NCI-H2107 treated with DMSO at 0.1 percent for 48 hours (cell line): Measurements from ENCODE around the gene TCF7L2.

Experiments
- DNase-seq: peaks from one replicate; lab custom pipeline; 2025; ENCODE audit not compliant: unreplicated experiment; lab: John Stamatoyannopoulos, UW

TCF7L2 gene

DNA sequence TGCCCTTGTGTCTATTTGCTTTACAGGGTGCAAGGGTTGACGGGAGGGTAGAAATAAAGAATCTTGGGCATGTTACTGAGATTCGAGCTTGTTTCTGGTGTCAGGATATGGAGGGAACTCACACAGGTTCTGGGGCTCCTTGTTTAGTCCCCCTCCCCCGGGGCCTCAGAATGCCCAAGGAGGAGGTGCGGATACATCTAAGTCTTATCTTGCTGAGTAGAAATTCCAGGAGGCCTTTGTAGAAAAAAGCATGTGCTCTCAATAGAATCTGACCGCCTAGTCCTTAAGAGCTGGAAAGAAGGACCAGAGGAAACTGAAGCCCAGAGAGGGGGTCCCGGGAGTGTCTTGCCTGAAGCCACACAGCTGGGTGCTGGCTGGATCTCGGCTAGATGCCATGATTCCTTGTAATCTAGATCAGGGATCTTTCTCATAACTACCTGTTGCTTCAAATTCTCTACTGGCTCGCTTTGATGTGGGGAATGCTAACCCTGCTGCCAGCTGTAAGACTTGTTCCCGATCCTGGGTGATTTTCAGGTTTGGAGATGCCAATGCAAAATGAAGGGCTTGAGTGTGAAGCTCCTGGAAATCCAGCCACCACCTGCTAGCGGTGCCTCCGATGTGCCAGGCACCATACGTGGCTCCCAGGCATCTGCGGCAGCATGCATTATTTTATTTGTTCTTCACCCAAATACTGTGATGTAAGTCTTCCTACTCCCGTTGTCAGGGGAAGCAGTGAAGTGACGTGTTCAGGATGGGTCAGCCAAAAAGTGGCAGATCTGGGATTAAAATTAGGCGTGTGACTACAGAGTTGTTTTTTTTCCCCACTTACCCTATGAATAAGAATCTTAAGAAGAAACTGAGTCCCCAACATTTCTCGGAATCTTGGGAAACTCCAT lies 226.0 kb downstream of the TCF7L2 start:
- no peak for DNase-seq

DNA sequence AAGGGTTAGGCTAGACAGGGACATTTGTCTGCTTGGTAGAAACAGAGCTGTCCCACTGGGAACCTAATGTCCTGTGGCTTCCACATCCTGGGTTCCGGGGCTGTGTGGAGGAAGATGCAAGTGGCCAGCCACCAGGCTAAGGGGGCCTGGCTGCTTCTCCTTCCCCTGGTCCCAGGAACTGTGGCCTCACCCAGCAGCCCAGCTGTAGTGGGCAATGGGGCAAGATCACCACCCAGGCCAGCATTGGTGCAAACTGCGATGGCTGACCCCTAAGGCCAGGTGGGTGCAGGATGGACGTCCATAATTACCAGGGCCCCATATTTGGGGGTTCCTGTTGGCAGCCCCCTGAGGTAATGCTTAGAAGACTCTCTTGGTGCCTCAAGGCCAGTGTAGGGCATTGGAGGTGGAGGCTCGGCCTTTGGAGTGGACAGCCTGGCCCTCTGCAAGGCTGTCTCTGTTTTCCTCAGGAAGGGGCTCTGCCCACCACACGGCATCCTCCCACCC lies 226.7 kb downstream of the TCF7L2 start:
- DNase-seq, result no peak

DNA sequence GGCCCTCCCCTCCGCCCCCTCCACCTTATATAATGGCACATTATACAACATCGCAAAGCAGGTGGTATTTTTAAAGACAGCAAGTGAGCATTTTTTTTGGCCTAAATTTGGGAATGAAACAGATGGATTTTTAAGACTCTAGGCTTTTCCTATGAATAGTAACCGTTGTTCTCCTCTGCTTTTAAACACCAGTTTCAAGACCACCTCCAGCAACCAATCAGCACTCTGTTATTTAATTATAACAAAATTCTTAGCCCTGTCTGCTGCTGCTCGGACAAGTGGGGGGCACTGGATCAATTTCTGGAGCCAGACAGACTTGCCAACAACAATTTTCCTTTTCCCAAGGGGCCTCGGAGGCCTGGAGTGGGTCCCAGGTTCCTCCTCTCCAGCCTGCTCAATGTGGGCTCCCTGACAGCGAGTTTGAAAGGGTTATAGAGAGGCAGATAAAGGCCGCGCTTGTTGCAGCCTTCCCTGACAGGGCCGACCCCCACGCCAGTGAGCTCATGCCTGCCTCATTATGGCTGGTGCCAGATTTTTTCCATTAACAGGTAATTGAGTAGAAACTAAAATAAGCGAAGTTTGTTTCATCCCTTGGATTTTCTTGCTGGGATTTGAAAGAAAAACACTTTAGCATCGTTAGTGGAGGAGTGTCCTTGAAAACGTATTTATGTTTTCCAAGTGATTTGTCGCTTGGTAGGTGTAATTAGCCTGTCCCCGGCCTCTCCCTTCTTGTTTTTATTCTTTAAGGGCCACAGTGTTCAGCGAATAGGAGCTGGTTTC lies 227.3 kb downstream of the TCF7L2 start:
- DNase-seq, result no peak

DNA sequence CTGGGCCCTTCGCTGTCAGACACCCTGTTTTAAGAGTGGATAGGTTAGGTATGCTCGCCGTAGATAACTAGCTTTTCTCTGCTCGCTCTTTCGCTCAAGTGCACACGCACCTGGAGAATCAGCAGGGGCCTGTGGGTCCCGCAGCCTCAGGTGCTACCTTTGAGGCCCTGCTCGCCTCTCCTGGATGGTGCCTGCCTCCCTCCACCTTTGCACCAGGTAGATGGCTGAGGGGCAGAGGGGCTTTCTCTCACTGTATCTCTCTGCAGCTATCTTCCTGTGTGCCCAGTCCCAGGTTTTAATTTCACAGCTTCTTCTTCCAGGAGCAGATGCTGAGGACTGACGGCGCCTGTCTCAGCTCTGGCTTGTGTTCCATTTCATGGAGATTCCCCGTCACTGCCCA lies 227.9 kb downstream of the TCF7L2 start:
- no peak for DNase-seq

DNA sequence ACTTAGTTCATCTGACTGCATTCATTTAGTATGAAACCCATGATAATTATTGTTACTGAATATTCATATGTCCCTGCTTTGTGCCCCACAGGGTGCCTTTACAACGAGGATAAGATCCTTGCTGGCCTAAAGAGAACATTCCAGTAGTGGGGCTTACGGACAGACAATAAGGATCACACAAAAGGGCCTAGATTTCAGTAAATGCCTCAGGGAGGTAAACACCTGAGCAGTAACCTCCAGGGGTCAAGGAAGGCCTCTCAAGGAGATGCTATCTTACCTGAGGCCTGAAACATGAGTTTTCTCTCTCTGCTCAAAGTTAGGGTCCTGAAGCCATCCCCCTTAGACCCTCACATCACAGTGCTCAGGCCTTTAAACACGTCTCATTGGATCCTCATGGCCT lies 228.7 kb downstream of the TCF7L2 start:
- DNase-seq, result no peak

DNA sequence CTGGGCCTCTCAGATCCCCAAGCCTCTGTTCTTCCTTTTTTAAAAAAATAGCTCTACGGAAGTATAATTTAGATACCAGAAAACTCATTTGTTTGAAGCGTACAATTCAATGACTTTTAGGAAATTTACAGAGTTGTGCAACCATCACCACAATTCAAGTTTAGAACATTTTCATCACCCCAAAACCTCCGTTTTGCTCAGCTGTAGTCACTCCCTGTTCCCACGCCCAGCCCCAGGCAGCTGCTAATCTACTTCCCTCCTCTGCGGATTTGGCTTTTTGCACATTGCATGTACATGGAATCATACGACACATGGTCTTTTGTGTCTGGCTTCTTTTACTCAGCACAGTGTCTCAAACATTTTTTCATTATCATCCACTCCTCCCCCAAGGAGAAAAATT lies 229.2 kb downstream of the TCF7L2 start:
- no peak for DNase-seq

DNA sequence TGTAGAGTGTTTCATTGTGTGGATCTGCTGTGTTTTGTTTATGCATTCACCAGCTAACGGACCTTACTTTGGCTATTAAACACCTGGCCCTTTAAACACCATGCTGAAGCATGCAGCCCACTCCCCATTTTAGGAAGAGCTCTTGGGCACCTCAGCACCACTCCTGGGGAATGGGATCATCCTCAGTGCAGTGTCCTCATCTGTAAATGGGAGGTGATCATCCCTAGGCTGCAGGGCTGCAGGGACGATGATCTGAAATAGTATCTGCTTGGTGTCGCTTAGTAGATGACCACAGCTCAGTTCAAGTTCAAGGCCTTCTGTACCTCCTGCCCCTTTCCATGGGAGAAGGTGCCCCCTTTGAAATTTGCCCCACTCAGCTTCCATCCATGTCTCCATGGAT lies 229.9 kb downstream of the TCF7L2 start:
- DNase-seq, result no peak

DNA sequence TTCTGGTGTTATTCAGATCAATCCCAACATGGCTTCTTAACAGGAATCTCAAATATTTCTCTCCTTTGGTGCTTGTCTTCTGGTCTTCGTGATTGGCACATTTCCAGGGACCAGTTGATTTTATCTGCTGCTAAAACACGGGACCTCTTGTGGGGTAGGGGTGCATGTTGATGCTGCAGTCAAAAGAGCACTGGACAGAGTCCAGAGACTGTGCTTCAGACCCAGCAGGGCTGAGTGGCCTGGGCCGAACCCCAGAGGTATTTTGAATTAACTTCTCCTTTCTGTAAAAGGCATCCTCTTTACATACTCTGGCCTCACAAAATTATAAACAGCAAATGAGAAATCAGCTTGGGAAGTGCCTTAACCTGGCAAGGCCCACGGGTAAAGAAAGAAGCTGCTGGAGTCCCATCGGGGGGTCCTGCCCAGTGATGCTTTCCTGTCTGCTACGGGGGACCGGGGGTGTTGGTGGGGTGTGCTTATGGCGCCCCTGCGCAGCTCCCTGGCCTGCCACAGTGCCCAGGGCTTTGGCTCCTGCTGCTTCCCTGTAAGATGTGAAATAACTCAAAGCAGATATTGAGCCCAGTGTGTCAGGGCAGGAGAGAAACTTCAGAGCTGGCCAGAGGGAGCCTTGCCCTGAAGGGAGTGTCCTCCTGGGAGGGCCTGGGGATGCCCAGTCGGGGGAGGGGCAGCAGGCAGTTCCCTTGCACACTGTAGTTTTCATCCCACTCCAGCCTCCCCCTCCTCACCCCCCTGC lies 230.5 kb downstream of the TCF7L2 start:
- DNase-seq, result no peak

DNA sequence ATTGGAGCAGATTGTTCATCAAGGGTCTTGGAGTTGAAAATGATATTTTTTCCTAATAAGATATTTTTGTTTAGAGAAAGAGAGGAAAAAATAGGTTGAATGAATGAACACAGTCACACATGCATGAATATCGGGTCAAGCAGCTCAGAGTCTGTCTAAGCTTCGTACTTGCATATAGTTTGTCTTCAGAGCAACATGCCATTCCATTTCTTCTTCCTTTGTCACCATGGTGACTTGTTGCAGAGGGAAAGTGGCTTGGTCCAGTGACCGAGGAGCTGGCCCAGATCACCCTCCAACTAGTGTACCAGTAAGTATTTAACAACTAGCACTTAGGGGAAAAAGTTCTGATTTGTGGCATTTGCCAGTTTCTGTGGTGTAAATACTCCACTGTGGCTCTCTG lies 232.1 kb downstream of the TCF7L2 start:
- no peak for DNase-seq

DNA sequence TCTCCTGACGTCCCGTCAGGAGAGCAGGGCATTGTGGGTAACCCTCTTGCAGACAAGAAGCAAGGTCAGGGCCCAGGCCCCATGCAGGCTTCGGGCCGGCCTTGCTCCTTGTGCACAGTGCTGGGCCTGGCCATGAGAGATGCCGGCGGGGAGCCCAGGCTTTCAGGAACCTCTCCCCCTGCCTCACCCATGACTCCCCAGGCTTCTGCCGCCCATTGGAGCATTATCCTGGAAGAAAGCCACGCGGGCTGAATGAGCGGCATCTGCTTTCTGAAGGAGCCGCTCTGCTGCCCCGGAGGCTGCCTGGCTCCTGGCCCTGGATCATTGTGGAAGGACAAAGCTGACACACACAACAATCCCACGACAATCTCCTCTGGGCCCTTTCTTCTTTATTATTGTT lies 233.5 kb downstream of the TCF7L2 start:
- no peak for DNase-seq

DNA sequence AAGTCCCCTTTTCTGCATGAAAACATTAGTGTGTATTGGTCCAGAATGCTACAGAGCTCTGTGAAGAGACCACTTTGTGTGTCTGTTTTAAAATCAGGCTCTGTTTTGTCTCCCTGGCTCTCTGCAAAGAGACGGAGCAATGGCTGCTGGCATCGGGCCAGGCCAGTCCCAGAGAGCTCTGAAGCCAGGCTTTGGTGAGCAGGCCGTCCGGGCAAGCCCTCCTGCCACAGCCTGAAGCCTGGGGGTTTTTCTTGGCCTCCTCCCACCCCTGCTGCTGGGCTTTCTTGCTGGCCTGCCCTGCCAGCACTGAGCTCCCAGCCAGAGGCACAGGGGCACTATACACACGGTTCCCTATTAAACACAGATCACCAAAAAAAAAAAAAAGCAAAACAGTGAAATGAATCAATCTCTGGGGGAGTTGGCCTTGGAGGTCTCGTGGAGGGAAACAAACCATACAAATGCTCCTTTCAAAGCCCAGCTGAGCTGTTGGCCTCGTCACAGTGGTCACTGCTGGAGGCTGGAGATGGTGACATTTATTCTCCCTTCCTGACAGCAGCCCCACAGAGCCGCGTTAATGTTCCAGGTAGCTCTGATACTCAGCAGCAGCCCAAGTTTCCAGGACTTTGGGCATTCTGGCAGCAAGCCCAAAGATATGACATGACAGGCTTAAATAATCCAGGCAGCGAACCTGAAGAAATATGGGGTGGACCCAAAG lies 237.2 kb downstream of the TCF7L2 start:
- no peak for DNase-seq

DNA sequence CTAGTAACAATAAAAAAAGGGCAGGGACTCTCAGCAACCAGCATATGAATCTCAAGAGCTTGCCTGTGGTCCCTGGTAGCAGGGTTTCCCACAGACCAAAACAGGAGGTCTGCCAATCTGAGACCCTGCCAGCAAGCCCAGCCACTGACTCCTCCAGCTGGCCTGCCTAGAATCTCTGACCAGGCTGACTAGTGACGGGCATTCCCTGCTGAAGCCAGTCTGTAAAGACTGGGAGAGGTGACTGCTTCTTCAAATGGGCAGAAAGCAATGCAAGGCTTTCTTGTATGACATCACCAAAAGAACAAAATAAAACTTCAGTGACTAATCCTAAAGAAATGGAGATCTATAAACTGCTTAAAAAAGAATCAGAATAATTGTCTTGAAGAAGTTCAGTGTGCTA lies 249.4 kb downstream of the TCF7L2 start:
- DNase-seq, result no peak

DNA sequence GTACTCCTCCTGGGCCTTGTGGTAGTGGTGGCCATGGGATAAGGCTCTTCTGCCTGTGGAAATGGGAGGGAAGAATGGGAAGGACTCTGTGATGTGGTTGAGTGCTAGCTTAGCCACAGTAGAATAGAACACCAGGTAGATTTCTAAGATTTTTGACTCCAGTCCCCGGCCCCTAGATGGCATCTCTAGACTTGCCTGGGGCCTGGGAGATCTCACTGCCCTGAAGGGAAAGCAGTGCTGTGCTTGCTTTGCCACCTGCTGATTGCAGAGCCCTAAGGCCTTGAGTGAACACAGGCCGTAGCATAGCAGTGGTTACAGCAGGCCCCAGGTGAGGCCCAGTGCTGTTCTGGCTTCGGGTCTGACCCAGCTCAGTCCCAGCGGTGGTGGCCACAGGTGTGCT lies 252.0 kb downstream of the TCF7L2 start:
- DNase-seq, result no peak

DNA sequence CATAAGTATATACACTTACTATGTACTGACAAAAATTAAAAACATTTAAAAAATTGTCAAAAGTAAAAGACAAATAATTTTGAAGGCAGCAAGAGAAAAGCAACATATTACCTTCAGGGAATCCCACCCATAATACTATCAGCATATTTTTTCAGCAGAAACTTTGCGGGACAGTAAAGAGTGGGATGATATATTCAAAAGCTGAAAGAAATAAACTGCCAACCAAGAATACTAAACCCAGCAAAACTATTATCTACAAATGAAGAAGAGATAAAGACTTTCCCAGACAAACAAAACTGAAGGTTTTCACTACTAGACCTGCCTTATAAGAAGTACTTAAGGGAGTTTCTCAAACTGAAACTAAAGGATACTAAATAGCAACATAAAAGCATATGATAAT lies 257.9 kb downstream of the TCF7L2 start:
- DNase-seq, result no peak

DNA sequence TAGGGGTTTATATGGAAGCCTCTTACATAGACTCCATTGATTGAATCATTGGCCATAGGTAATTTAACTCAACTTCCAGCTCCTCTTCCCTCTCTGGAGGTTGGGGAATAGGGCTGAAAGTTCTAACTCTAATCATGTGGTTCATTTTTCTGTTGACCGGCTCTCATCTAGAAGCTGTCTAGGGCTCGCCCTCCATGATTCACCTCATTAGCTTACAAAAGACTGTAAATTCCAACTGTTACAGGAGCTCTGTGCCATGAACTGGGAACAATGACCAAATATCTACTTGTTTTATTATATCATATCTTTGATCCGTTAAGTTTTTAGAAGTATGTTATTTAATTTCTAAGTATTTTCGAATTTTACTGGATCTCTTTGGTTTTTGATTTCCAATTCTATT lies 263.0 kb downstream of the TCF7L2 start:
- DNase-seq, result no peak

DNA sequence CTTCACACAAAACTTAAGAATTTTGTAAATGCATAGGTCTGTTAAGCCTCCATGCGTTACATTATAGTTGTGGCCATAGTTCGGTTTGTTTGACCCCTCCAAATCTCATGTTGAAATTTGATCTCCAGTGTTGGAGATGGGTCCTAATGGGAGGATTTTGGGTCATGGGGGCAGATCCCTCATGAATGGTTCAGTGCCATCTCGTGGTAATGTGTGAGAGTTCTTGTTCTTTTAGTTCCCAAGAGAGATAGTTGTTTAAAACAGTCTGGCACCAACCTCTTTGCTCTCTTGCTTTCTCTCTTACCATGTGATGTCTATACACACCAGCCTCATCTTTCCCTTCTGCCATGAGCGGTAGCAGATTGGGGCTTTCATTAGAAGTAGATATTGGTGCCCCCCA lies 264.3 kb downstream of the TCF7L2 start:
- DNase-seq, result no peak

DNA sequence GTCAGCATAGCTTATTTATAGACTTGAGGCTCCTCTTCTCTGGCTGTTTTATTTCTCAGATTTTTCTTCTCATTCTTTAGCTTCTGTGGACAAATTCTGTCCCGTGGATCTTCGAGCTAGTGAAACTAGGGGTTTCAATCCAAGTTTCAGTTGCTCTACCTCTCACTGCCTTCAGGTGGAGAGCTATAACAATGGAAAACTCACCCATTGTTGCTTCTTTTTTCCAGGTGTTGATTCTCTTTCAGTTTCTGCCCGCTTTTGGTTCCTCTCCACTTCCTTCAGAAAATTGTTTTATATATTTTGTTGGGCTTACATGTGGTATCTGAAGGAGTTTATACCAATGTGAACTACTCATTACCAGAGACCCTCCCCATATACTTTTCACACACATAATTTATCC lies 266.1 kb downstream of the TCF7L2 start:
- DNase-seq, result peak; percentile 9
